K562 (cell line): ENCODE results near the gene EXOC3L1. TPM values are rescaled to one million over a fixed set of nuclear protein-coding genes. Genes with fewer than 3 reads are reported as not detected.
A peak's percentile ranks its signal among the peaks of the same experiment; 100 is the strongest.

Source experiments
- ATAC-seq: fragments of 200-7000 bp; cut with Tn5 transposase; 3 replicates; pipeline ENCODE4 v1.9.1; 2020; ENCODE audit warnings: moderate library complexity
- BruUV-seq: library from RNA; stranded (reverse); fragments of 400-500 nt; replicated peaks from 2 replicates; lab custom pipeline; 2021; lab: Mats Ljungman, UMichigan
- CTCF ChIA-PET: fragments of 300-600 bp; formaldehyde crosslinking; extraction: SDS; loops from one replicate; lab custom pipeline; 2021; ENCODE audit warnings: low intra/inter-chr PET ratio; lab: Yijun Ruan, JAX
- POLR2A ChIA-PET: fragments of 300-600, 350-650 bp; sonication (Branson Sonifier 250); formaldehyde crosslinking; extraction: SDS; loops from one replicate; lab custom pipeline; 2021; ENCODE audit warnings: antibody characterized with exemption, inconsistent platforms; lab: Yijun Ruan, JAX
- DNase-seq, 4 experiments: peaks; one replicate each; pipeline versions ENCODE4 v3.0.0 to v3.0.0-alpha.2; 2011 to 2018; ENCODE audit warnings: low spot score in 3 of 4, mixed read lengths in 3 of 4; ENCODE audit errors: extremely low read depth in 1 of 4
- FAIRE-seq: peaks from 2 replicates; lab custom pipeline; 2011; peaks lifted over from hg19 to GRCh38; lab: Jason Lieb, UNC
- H2AFZ ChIP-seq: 2 replicates; pipeline ENCODE4 v1.6.0; 2011; ENCODE audit warnings: low read depth, low read length, control low read depth, inconsistent platforms
- H3K27ac ChIP-seq: fragments of 200-600 bp; 3 replicates; pipeline ENCODE4 v1.8.0; 2011; ENCODE audit warnings: low read depth, mild to moderate bottlenecking, control low read depth, inconsistent platforms, low read length, moderate library complexity, mixed read lengths; ENCODE audit errors: extremely low read depth
- H3K27me3 ChIP-seq, 2 experiments: fragments of 300-600 bp in 1 of 2; 2 replicates in 1 of 2; 3 replicates in 1 of 2; pipeline versions ENCODE4 v1.6.0 to v1.8.0; 2011; ENCODE audit warnings: inconsistent platforms in 2 of 2, low read length in 2 of 2, mild to moderate bottlenecking in 1 of 2, mixed read lengths in 1 of 2, moderate library complexity in 1 of 2; ENCODE audit not compliant: control insufficient read depth in 2 of 2, insufficient read depth in 2 of 2
- H3K36me3 ChIP-seq: fragments of 300-600 bp; 3 replicates; pipeline ENCODE4 v1.8.0; 2011; ENCODE audit warnings: mild to moderate bottlenecking, low read length, inconsistent platforms; ENCODE audit not compliant: control insufficient read depth, insufficient read depth
- H3K4me1 ChIP-seq, 2 experiments: fragments of 200-600 bp in 1 of 2; replicated peaks in 1 of 2; 2 replicates in 1 of 2; 3 replicates in 1 of 2; pipeline versions ENCODE4 v1.5.1 to v1.8.0; 2011; ENCODE audit warnings: inconsistent platforms in 2 of 2, low read length in 2 of 2, mild to moderate bottlenecking in 1 of 2, mixed read lengths in 1 of 2, moderate library complexity in 1 of 2; ENCODE audit not compliant: control insufficient read depth in 2 of 2, insufficient read depth in 2 of 2
- H3K4me2 ChIP-seq: 2 replicates; pipeline ENCODE4 v1.6.1; 2011; ENCODE audit warnings: low read length, control low read depth, inconsistent platforms, mixed read lengths; ENCODE audit not compliant: insufficient read depth
- H3K4me3 ChIP-seq: fragments of 200-600 bp; sonication (generic), shearing (Covaris generic); 2 replicates; pipeline ENCODE4 v1.5.1; 2016; ENCODE audit warnings: control low read depth, inconsistent platforms
- H3K79me2 ChIP-seq: fragments of 200-600 bp; 3 replicates; pipeline ENCODE4 v1.8.0; 2011; ENCODE audit warnings: low read length, inconsistent platforms; ENCODE audit not compliant: control insufficient read depth, insufficient read depth
- H3K9ac ChIP-seq, 2 experiments: 2 replicates each; pipeline versions ENCODE4 v1.6.0 to v1.6.1; 2011; ENCODE audit warnings: low read depth in 2 of 2, low read length in 2 of 2, control low read depth in 1 of 2, inconsistent platforms in 1 of 2, mild to moderate bottlenecking in 1 of 2, mixed read lengths in 1 of 2; ENCODE audit not compliant: insufficient read depth in 1 of 2
- H3K9me1 ChIP-seq: one replicate; pipeline ENCODE4 v1.6.0; 2011; ENCODE audit warnings: inconsistent platforms, mild to moderate bottlenecking, low read length, moderate library complexity; ENCODE audit not compliant: control insufficient read depth, insufficient read depth
- H3K9me3 ChIP-seq: replicated peaks from 2 replicates; pipeline ENCODE4 v1.5.1; 2011; ENCODE audit warnings: low read depth, low read length, inconsistent platforms; ENCODE audit not compliant: control insufficient read depth, insufficient read depth
- H4K20me1 ChIP-seq: replicated peaks from 2 replicates; pipeline ENCODE4 v1.6.1; 2011; ENCODE audit warnings: low read length, inconsistent platforms, mixed read lengths; ENCODE audit not compliant: control insufficient read depth, insufficient read depth
- CEBPB ChIP-seq: fragments of 450-650 bp; IDR thresholded peaks from 2 replicates; pipeline ENCODE4 v1.6.1; 2016; ENCODE audit warnings: missing genetic modification characterization, missing compliant biosample characterization
- HSF4 ChIP-seq: fragments of 250-450 bp; sonication (Bioruptor Pico); IDR thresholded peaks from 2 replicates; pipeline ENCODE4 v2.1.2; 2022; ENCODE audit warnings: mild to moderate bottlenecking, moderate library complexity, borderline replicate concordance
- OTX1 ChIP-seq: fragments of 450-650 bp; formaldehyde crosslinking; IDR thresholded peaks from 2 replicates; pipeline ENCODE4 v1.4.0; 2022; ENCODE audit warnings: mild to moderate bottlenecking
- ZNF551 ChIP-seq: fragments of 250-450 bp; sonication (Bioruptor Pico); IDR thresholded peaks from 2 replicates; pipeline ENCODE4 v1.5.0; 2021; ENCODE audit warnings: mild to moderate bottlenecking, moderate library complexity
- WGBS: fragments of 100-300 bp; shearing (Covaris generic); methylation state at CpG from one replicate; pipeline ENCODE4 v1.1.6; 2016; ENCODE audit warnings: low coverage, mixed read lengths; ENCODE audit not compliant: insufficient coverage; ENCODE audit errors: missing lambda C conversion rate; 5-methylcytosine and 5-hydroxymethylcytosine counted together
- in situ Hi-C: fragments of 300-500 bp; cut with MboI; formaldehyde crosslinking; loops from 4 replicates; pipeline ENCODE4 v1.15.0; 2018; ENCODE audit warnings: inconsistent platforms, mixed read lengths
- intact Hi-C: fragments of 100-400 bp; cut with micrococcal nuclease; formaldehyde crosslinking; loops from 2 replicates; pipeline ENCODE4 v1.14.2; 2022
- polyA plus RNA-seq, 8 experiments: library from polyadenylated mRNA; depleted of rRNA in 4 of 8; stranded (reverse) in 5 of 8; unstranded in 3 of 8; fragments of >200 nt; fragmentation: Nextera tagmentation in 2 of 8; fragmentation: Illumina TruSeq in 1 of 8; extraction: Ambion mirVana in 2 of 8; extraction: Trizol in 1 of 8; gene quantifications; 2 replicates each; pipeline versions ENCODE4 v1.2.1 to v1.2.3, GENCODE V29; 2011 to 2014; ENCODE audit warnings: inconsistent platforms in 1 of 8, missing spikeins in 1 of 8
- total RNA-seq, 7 experiments: library from RNA; depleted of rRNA in 6 of 7; stranded (reverse); fragments of >200 nt in 6 of 7; fragmentation: Illumina TruSeq in 2 of 7; extraction: Trizol in 2 of 7; gene quantifications; 2 replicates each; pipeline versions ENCODE4 v1.2.1 to v1.2.3, GENCODE V29; 2011 to 2021; ENCODE audit warnings: low replicate concordance in 1 of 7
- TF ChIP-seq, protein P1 (sequence below): fragments of 450-650 bp; IDR thresholded peaks from 2 replicates; pipeline ENCODE4 v1.6.1; 2016; ENCODE audit warnings: borderline replicate concordance

Gene EXOC3L1
- total and polyA plus RNA-seq, 9 of the 15 experiments (the other 6 are each of a cell fraction or from before 2014, with no cell fraction given): 0.08 TPM; not detected in 8

DNA sequence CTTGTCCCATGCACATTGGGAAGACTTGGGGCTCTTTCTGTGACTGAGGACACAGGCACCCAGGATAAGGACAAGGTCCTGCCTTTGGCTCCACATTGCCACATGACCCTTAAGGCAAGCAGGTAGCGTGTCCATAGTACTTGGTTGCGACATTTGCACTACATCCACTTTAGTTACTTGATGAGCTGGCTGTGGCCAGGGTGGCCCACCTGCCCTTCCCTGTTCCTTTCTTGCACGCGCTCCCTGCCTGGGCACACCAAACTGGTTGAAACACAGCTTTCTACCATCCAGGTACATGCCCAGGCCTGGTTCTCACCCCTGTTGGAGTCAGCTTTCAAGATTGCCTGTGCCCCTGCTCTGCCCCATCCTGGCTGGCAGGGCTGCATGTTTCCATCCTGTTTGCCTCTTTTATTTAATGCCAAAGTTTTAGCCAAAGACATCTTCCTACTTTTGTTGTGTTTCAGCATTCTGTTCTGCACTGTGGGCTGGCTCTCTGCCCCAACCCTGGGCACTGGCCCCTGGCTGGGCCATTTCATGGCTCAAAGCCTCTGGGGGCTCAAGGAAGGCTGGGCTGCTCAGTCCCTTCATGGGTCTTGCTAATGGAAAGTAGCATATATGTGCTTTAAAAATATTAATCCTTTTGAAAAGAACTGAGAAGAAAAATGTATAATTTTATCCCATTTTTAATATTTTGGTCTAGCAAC is 42.3 kb downstream of the EXOC3L1 start:
- H3K9me3 ChIP-seq: no peaks in the 10 kb centered on the region
- no peaks in the 10 kb centered on the region for H3K27me3 ChIP-seq
- no peak overlapping the region for H3K9ac ChIP-seq
- POLR2A ChIA-PET: no interaction called here
- H3K4me2 ChIP-seq: no peak overlapping the region
- no peaks in the 10 kb centered on the region for H3K79me2 ChIP-seq
- H4K20me1 ChIP-seq: no peaks in the 10 kb centered on the region
- H3K4me1 ChIP-seq: peaks cover 0 to 26% of the 10 kb centered on the region in 2 experiments; a peak in 2 of 5 replicates
- no TSS peak for BruUV-seq
- no peak overlapping the region for H2AFZ ChIP-seq
- DNase-seq: no peak
- no peaks in the 10 kb centered on the region for H3K9me1 ChIP-seq
- no peak overlapping the region for H3K4me3 ChIP-seq
- peaks cover 62% of the 10 kb centered on the region for H3K36me3 ChIP-seq
- ATAC-seq: no peak
- FAIRE-seq: no peak
- in situ Hi-C loops (no loop called here), intact Hi-C loops (no loop called here)
- CTCF ChIA-PET: no interaction called here
- 93% methylated on average over 4 of the region's 4 CpGs for WGBS
- no peak overlapping the region for H3K27ac ChIP-seq
- TF ChIP-seq, protein P1, sequence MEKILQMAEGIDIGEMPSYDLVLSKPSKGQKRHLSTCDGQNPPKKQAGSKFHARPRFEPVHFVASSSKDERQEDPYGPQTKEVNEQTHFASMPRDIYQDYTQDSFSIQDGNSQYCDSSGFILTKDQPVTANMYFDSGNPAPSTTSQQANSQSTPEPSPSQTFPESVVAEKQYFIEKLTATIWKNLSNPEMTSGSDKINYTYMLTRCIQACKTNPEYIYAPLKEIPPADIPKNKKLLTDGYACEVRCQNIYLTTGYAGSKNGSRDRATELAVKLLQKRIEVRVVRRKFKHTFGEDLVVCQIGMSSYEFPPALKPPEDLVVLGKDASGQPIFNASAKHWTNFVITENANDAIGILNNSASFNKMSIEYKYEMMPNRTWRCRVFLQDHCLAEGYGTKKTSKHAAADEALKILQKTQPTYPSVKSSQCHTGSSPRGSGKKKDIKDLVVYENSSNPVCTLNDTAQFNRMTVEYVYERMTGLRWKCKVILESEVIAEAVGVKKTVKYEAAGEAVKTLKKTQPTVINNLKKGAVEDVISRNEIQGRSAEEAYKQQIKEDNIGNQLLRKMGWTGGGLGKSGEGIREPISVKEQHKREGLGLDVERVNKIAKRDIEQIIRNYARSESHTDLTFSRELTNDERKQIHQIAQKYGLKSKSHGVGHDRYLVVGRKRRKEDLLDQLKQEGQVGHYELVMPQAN: no peak
- TF ChIP-seq CEBPB (peak; percentile 19; the same call in 1 of the 2 replicates), OTX1 (CRISPR knock-in tag) (no peak), HSF4 (CRISPR knock-in tag) (no peak), ZNF551 (no peak)
